Body of pancreas (tissue), 4 donors: ENCODE measurements around the gene SLC35F3. TPM values are rescaled to one million over a fixed set of nuclear protein-coding genes. Genes with fewer than 3 reads are reported as not detected.

Experiments
- ATAC-seq: fragments of 150-250 bp; one replicate; pipeline ENCODE4 v1.9.1; 2016
- DNase-seq, 4 donors: peaks; one replicate each; pipeline ENCODE4 v3.0.0-alpha.2; 2019
- H3K27ac ChIP-seq, 4 donors: fragments of 200-600 bp; sonication (generic); 1 replicate in 3 of 4; 2 replicates in 1 of 4; pipeline versions ENCODE4 v1.5.1 to v1.6.1; 2016 to 2019; ENCODE audit warnings: mild to moderate bottlenecking in 1 of 4, mixed read lengths in 1 of 4, moderate library complexity in 1 of 4
- H3K27me3 ChIP-seq, 2 donors: fragments of 200-600 bp; sonication (generic); one replicate each; pipeline ENCODE4 v1.6.0; 2016; ENCODE audit warnings: mild to moderate bottlenecking in 1 of 2
- H3K36me3 ChIP-seq, 2 donors: fragments of 200-600 bp; sonication (generic); replicated peaks in 1 of 2; 2 replicates each; pipeline ENCODE4 v1.5.1; 2016; ENCODE audit warnings: low read depth in 2 of 2; ENCODE audit not compliant: insufficient read depth in 1 of 2
- H3K4me1 ChIP-seq: fragments of 200-600 bp; sonication (generic); one replicate; pipeline ENCODE4 v1.6.0; 2016
- H3K4me3 ChIP-seq, 2 donors: fragments of 200-600 bp; sonication (generic); 1 replicate in 1 of 2; 2 replicates in 1 of 2; pipeline ENCODE4 v1.5.1; 2016 to 2019
- H3K9me3 ChIP-seq, 3 donors: fragments of 200-600 bp; sonication (generic); 1 replicate in 2 of 3; 2 replicates in 1 of 3; pipeline ENCODE4 v1.5.1; 2016
- CTCF ChIP-seq, 7 experiments: fragments of 450-650 bp in 4 of 7; fragments of 200-600 bp in 3 of 7; sonication (generic) in 3 of 7; IDR thresholded peaks; one replicate each; pipeline ENCODE4 v1.5.1; 2016 to 2019; ENCODE audit warnings: antibody characterized with exemption in 7 of 7
- POLR2A ChIP-seq, 3 donors: fragments of 450-650 bp; IDR thresholded peaks; one replicate each; pipeline ENCODE4 v1.6.1; 2016; ENCODE audit warnings: antibody characterized with exemption in 3 of 3, mild to moderate bottlenecking in 2 of 3
- WGBS, 2 donors: methylation state at CpG; one replicate each; pipeline ENCODE4 v1.1.5; 2017; 5-methylcytosine and 5-hydroxymethylcytosine counted together
- intact Hi-C: fragments of 100-400 bp; cut with DNase I; formaldehyde crosslinking; loops from one replicate; pipeline ENCODE4 v1.15.1; 2023
- total RNA-seq, 2 donors: library from RNA; depleted of rRNA; stranded (reverse); fragments of >200 nt; gene quantifications; one replicate each; pipeline ENCODE4 v1.1.0, GENCODE V29; 2016

The SLC35F3 gene
- total RNA-seq, 2 donors from 2014 or later: 0.99 to 11.7 TPM

- no peak for TF ChIP-seq POLR2A (IDR thresholded peaks at IDR 0.05)
- TF ChIP-seq CTCF (IDR thresholded peaks at IDR 0.05): no peak
- no peaks in the 10 kb centered on the region for H3K4me1 ChIP-seq
- intact Hi-C loops: no loop called here
- no peaks in the 10 kb centered on the region for H3K27me3 ChIP-seq
- ATAC-seq (no peak), DNase-seq (no peak)
- 73 to 91% methylated on average over 1 of the region's 1 CpG for WGBS, 2 donors
- H3K9me3 ChIP-seq: no peaks in the 10 kb centered on the region
- H3K27ac ChIP-seq: no peak overlapping the region
- no peak overlapping the region for H3K4me3 ChIP-seq
- no peaks in the 10 kb centered on the region for H3K36me3 ChIP-seq
Observed at GRCh38 chr1:233936422-233936821, 31.9 kb downstream of the SLC35F3 start.

- Histone ChIP-seq H3K4me3 (no peak overlapping the region), H3K27me3 (no peaks in the 10 kb centered on the region), H3K27ac (no peak overlapping the region), H3K4me1 (no peaks in the 10 kb centered on the region), H3K9me3 (no peaks in the 10 kb centered on the region), H3K36me3 (no peaks in the 10 kb centered on the region)
- intact Hi-C loops: no loop called here
- DNase-seq (no peak), ATAC-seq (no peak)
- 46 to 73% methylated on average over 2 to 3 of the region's 3 CpGs for WGBS, 2 donors
- TF ChIP-seq POLR2A (IDR thresholded peaks at IDR 0.05): no peak
- TF ChIP-seq CTCF (IDR thresholded peaks at IDR 0.05): no peak
Observed at GRCh38 chr1:233936842-233937241, 32.4 kb downstream of the SLC35F3 start.

GRCh38 chr1:233938476-233938875 is 34.0 kb downstream of the SLC35F3 start:
- no peaks in the 10 kb centered on the region for H3K27me3 ChIP-seq
- H3K27ac ChIP-seq: no peak overlapping the region
- no peaks in the 10 kb centered on the region for H3K4me1 ChIP-seq
- H3K9me3 ChIP-seq: no peaks in the 10 kb centered on the region
- H3K36me3 ChIP-seq: no peaks in the 10 kb centered on the region
- 66 to 76% methylated on average over 2 of the region's 2 CpGs for WGBS, 2 donors
- intact Hi-C loops: no loop called here
- ATAC-seq (no peak), DNase-seq (no peak)
- TF ChIP-seq CTCF (IDR thresholded peaks at IDR 0.05): no peak
- no peak for TF ChIP-seq POLR2A (IDR thresholded peaks at IDR 0.05)
- no peak overlapping the region for H3K4me3 ChIP-seq

- DNase-seq (no peak), ATAC-seq (no peak)
- H3K27me3 ChIP-seq: no peaks in the 10 kb centered on the region
- H3K4me1 ChIP-seq: no peaks in the 10 kb centered on the region
- no peaks in the 10 kb centered on the region for H3K9me3 ChIP-seq
- intact Hi-C loops: no loop called here
- no peak overlapping the region for H3K27ac ChIP-seq
- H3K4me3 ChIP-seq: no peak overlapping the region
- H3K36me3 ChIP-seq: no peaks in the 10 kb centered on the region
- TF ChIP-seq CTCF (IDR thresholded peaks at IDR 0.05): no peak
- TF ChIP-seq POLR2A (IDR thresholded peaks at IDR 0.05): no peak
- WGBS, 2 donors: 55 to 74% methylated on average over 5 of the region's 5 CpGs
Observed at GRCh38 chr1:233939451-233939850, 35.0 kb downstream of the SLC35F3 start.

GRCh38 chr1:233940908-233941307 is 36.4 kb downstream of the SLC35F3 start:
- 70 to 85% methylated on average over 5 of the region's 5 CpGs for WGBS, 2 donors
- TF ChIP-seq CTCF (IDR thresholded peaks at IDR 0.05): no peak

More at GRCh38 chr1:233940908-233941307, 36.4 kb downstream of the SLC35F3 start:
- intact Hi-C loops: no loop called here
- Histone ChIP-seq H3K4me3 (no peak overlapping the region), H3K27ac (no peak overlapping the region), H3K4me1 (no peaks in the 10 kb centered on the region), H3K36me3 (no peaks in the 10 kb centered on the region), H3K9me3 (no peaks in the 10 kb centered on the region), H3K27me3 (no peaks in the 10 kb centered on the region)
- DNase-seq: no peak
- ATAC-seq: no peak
